ENCODE measurements around the gene MDH1B.
"Not testable (repeated sequence)": the region's sequence is repeated elsewhere in the genome, so short reads cannot be mapped to it uniquely, and the experiment has no call there.

MDH1B gene

GRCh38 chr2:206765242-206766056, at the start of gene MDH1B, which contains the start of gene FASTKD2:
Gene MDH1B, minus strand, starts transcription at chr2:206765328. Its CDS starts 57 bp downstream, at chr2:206765271.
Gene FASTKD2, plus strand, starts transcription at chr2:206765606. Its CDS starts 1,088 bp downstream, at chr2:206766694.
- DNase-seq (ENCODE audit: low read depth in 2 of 2): peak; percentile 70

- no peak for DNase-seq (ENCODE audit: low read depth in 2 of 2)
These were observed 49.4 kb upstream of the MDH1B start for GRCh38 chr2:206814498-206814897.

GRCh38 chr2:206812471-206812870, 47.3 kb upstream of the MDH1B start:
- not testable (repeated sequence) for DNase-seq (ENCODE audit: low read depth in 2 of 2)

- not testable (repeated sequence) for DNase-seq (ENCODE audit: low read depth in 2 of 2)
These were observed 42.5 kb upstream of the MDH1B start for GRCh38 chr2:206807624-206808023.

GRCh38 chr2:206805887-206806607, 40.9 kb upstream of the MDH1B start:
- DNase-seq (ENCODE audit: low read depth in 2 of 2): no peak

- DNase-seq (ENCODE audit: low read depth in 2 of 2): no peak
These were observed 39.2 kb upstream of the MDH1B start for GRCh38 chr2:206804326-206804725.

- DNase-seq (ENCODE audit: low read depth in 2 of 2): no peak
These were observed 37.8 kb upstream of the MDH1B start for GRCh38 chr2:206802654-206803514.

GRCh38 chr2:206801418-206802189, 36.5 kb upstream of the MDH1B start:
- DNase-seq (ENCODE audit: low read depth in 2 of 2): no peak

- peak in 1 of 2 donors; percentile 25 for DNase-seq (ENCODE audit: low read depth in 2 of 2)
These were observed 35.6 kb upstream of the MDH1B start for GRCh38 chr2:206800506-206801417.

- DNase-seq (ENCODE audit: low read depth in 2 of 2): no peak
These were observed 34.0 kb upstream of the MDH1B start for GRCh38 chr2:206799083-206799482.

GRCh38 chr2:206798000-206798399, 32.9 kb upstream of the MDH1B start:
- no peak for DNase-seq (ENCODE audit: low read depth in 2 of 2)

GRCh38 chr2:206797376-206797775, 32.2 kb upstream of the MDH1B start:
- DNase-seq (ENCODE audit: low read depth in 2 of 2): no peak

GRCh38 chr2:206792645-206793044, 27.5 kb upstream of the MDH1B start:
- DNase-seq (ENCODE audit: low read depth in 2 of 2): no peak

GRCh38 chr2:206790311-206790935, 25.3 kb upstream of the MDH1B start:
- DNase-seq (ENCODE audit: low read depth in 2 of 2): no peak

GRCh38 chr2:206784559-206785353, 19.6 kb upstream of the MDH1B start:
- DNase-seq (ENCODE audit: low read depth in 2 of 2): no peak

- DNase-seq (ENCODE audit: low read depth in 2 of 2): no peak
These were observed 18.6 kb upstream of the MDH1B start for GRCh38 chr2:206783718-206784117.

GRCh38 chr2:206780671-206781070, 15.5 kb upstream of the MDH1B start:
- no peak for DNase-seq (ENCODE audit: low read depth in 2 of 2)

- no peak for DNase-seq (ENCODE audit: low read depth in 2 of 2)
These were observed 11.3 kb upstream of the MDH1B start for GRCh38 chr2:206776432-206776831.

- DNase-seq (ENCODE audit: low read depth in 2 of 2): no peak
These were observed 9.7 kb upstream of the MDH1B start for GRCh38 chr2:206774871-206775270.
